Effector memory CD4-positive, alpha-beta T cell (primary cell): Measurements from ENCODE around the gene MED27.

Experiments
- DNase-seq, 3 donors: peaks; one replicate each; pipeline ENCODE4 v3.0.0-alpha.2; 2020
- H3K27ac ChIP-seq: 2 replicates; pipeline ENCODE4 v1.7.0; 2013; ENCODE audit warnings: mild to moderate bottlenecking, low read length, moderate library complexity; ENCODE audit not compliant: insufficient read depth, poor library complexity, severe bottlenecking
- H3K27me3 ChIP-seq: replicated peaks from 2 replicates; pipeline ENCODE4 v1.7.0; 2013; ENCODE audit warnings: mild to moderate bottlenecking, low read length; ENCODE audit not compliant: insufficient read depth, control insufficient read depth, poor library complexity, severe bottlenecking
- H3K36me3 ChIP-seq: 2 replicates; pipeline ENCODE4 v1.7.0; 2013; ENCODE audit warnings: mild to moderate bottlenecking, low read length, moderate library complexity; ENCODE audit not compliant: control insufficient read depth, insufficient read depth
- H3K4me1 ChIP-seq: 2 replicates; pipeline ENCODE4 v1.7.0; 2013; ENCODE audit warnings: low read length, mild to moderate bottlenecking; ENCODE audit not compliant: control insufficient read depth, insufficient read depth, poor library complexity, severe bottlenecking
- H3K4me3 ChIP-seq: 2 replicates; pipeline ENCODE4 v1.7.0; 2013; ENCODE audit warnings: low read length, low read depth, mild to moderate bottlenecking; ENCODE audit not compliant: insufficient read depth, poor library complexity, severe bottlenecking
- H3K9me3 ChIP-seq: 2 replicates; pipeline ENCODE4 v1.7.0; 2013; ENCODE audit warnings: mild to moderate bottlenecking, low read length, moderate library complexity; ENCODE audit not compliant: control insufficient read depth

Gene MED27

DNA sequence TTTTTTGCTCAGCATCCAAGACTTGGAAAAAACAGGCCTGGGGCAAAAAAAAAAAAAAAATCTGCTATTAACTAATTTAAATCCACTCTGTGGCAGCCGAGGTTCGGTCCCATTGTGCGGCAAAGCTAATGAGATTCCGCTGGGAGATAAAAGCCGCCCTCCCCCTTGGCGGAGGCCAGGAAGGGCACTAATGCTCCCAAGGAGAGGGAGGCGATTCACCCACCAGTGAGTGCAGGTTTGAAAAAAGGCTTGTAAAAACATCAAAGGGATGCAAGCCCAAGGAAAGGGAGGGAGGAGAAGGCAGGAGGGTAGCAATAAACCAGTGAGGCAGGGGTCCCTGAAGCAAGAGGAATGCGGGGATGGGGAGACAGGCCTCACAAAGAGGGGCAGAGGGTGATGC is 210.3 kb downstream of the MED27 start:
- no peak for DNase-seq

GRCh38 chr9:131868766-131869165 is 210.9 kb downstream of the MED27 start:
- Histone ChIP-seq H3K36me3 (peaks cover 10% of the 10 kb centered on the region), H3K9me3 (no peaks in the 10 kb centered on the region)
- no peak for DNase-seq

More for the DNA sequence above, 210.3 kb downstream of the MED27 start:
- H3K9me3 ChIP-seq, result no peaks in the 10 kb centered on the region
- peaks cover 8% of the 10 kb centered on the region for H3K36me3 ChIP-seq
- no peak overlapping the region for H3K27ac ChIP-seq
- H3K4me3 ChIP-seq, result no peak overlapping the region
- H3K4me1 ChIP-seq, result no peaks in the 10 kb centered on the region
- H3K27me3 ChIP-seq, result no peaks in the 10 kb centered on the region

GRCh38 chr9:131867611-131868192 is 212.0 kb downstream of the MED27 start:
- Histone ChIP-seq H3K27ac (no peak overlapping the region), H3K4me3 (no peak overlapping the region), H3K27me3 (no peaks in the 10 kb centered on the region), H3K9me3 (no peaks in the 10 kb centered on the region), H3K4me1 (no peaks in the 10 kb centered on the region), H3K36me3 (peaks cover 10% of the 10 kb centered on the region)
- no peak for DNase-seq

More at GRCh38 chr9:131868766-131869165, 210.9 kb downstream of the MED27 start:
- Histone ChIP-seq H3K27ac (no peak overlapping the region), H3K4me3 (no peak overlapping the region), H3K27me3 (no peaks in the 10 kb centered on the region), H3K4me1 (no peaks in the 10 kb centered on the region)

DNA sequence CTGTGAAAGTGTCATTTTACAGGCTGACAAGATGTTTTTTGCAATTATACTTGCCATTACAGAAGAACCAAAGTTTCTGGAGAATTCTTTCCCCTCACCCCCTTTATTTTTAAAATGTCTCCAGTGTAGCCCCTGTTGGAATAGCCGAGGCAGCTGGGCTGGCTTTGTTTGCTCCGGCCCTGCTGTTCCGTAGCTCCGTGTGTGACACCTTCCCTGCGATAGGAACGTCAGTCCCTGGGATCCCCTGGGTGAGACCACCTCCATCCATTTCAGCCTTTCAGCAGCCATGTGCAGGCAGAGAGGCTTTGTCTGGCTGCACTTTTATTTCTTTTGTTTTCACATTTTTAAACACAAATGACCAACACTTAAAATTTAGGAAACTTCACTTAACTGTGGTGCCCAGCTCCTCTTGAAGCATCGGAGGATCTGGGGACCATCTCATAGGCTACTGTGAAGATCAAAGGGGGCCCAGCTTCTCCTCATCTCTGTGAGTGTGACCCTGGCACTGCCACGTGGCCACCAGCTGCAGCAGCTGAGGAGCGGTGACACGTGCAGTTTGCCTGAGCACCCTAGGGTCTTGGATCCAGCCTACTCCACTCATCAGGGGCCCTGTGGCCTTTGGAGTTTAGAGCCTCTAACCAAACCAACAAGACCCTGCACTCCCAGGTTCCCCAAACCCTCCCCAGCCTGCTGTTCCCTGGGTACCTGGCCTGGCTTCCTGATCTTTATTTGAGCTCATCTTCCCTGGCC is 214.0 kb downstream of the MED27 start:
- no peak for DNase-seq
- Histone ChIP-seq H3K4me3 (no peak overlapping the region), H3K9me3 (no peaks in the 10 kb centered on the region), H3K27ac (no peak overlapping the region), H3K36me3 (peaks cover 10% of the 10 kb centered on the region), H3K27me3 (no peaks in the 10 kb centered on the region), H3K4me1 (no peaks in the 10 kb centered on the region)

GRCh38 chr9:131864531-131864930 is 215.1 kb downstream of the MED27 start:
- H3K36me3 ChIP-seq, result peaks cover 16% of the 10 kb centered on the region
- H3K27me3 ChIP-seq, result no peaks in the 10 kb centered on the region
- no peak overlapping the region for H3K4me3 ChIP-seq
- DNase-seq, result no peak
- no peak overlapping the region for H3K27ac ChIP-seq
- no peaks in the 10 kb centered on the region for H3K9me3 ChIP-seq
- no peaks in the 10 kb centered on the region for H3K4me1 ChIP-seq

GRCh38 chr9:131863306-131863896 is 216.3 kb downstream of the MED27 start:
- Histone ChIP-seq H3K36me3 (peaks cover 16% of the 10 kb centered on the region), H3K27me3 (no peaks in the 10 kb centered on the region), H3K9me3 (no peaks in the 10 kb centered on the region), H3K27ac (no peak overlapping the region), H3K4me1 (no peaks in the 10 kb centered on the region), H3K4me3 (no peak overlapping the region)
- no peak for DNase-seq

DNA sequence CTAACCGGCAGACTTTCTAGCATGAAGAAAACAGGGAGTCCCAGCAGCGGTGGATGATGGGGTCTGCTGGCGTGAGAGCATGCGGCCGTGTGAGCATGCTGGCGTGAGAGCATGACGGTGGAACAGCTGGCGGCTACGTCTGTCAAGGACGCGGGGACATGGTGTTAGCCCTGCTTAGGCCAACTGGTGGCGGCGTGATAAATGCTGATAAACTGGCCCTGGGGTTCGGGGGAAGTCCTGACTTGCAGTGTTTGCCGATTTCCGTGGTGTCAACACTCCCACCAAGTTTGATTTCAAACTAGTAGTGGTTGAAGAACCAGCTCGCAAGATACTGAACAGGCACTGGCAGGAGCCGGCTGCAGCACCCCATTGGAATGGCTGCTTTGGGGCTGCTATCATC is 217.4 kb downstream of the MED27 start:
- no peak for DNase-seq
- no peaks in the 10 kb centered on the region for H3K4me1 ChIP-seq
- H3K9me3 ChIP-seq, result no peaks in the 10 kb centered on the region
- no peak overlapping the region for H3K27ac ChIP-seq
- H3K27me3 ChIP-seq, result no peaks in the 10 kb centered on the region
- H3K4me3 ChIP-seq, result no peak overlapping the region
- peaks cover 16% of the 10 kb centered on the region for H3K36me3 ChIP-seq

DNA sequence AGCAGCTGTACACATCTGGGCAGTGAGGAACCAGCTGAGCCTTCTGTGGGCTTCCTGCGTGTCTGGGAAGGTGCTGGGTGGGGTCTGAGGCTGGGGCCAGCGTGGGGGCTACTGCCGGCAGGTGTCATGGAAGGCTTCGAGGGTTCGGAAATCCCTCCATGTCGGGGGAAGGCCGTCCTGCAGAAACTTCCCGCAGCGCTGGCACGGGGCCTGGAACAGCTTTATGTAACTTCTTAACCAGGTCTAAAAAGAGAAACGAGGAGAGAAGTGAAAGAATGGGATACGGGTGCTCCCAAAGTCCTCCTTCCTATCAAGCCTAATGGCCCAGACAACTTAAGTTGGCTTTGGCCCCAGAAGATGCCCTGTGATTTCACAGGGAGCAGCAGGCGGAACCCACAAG is 219.2 kb downstream of the MED27 start:
- Histone ChIP-seq H3K4me1 (no peaks in the 10 kb centered on the region), H3K27me3 (no peaks in the 10 kb centered on the region), H3K9me3 (no peaks in the 10 kb centered on the region), H3K4me3 (no peak overlapping the region), H3K36me3 (peaks cover 16% of the 10 kb centered on the region), H3K27ac (no peak overlapping the region)
- no peak for DNase-seq

DNA sequence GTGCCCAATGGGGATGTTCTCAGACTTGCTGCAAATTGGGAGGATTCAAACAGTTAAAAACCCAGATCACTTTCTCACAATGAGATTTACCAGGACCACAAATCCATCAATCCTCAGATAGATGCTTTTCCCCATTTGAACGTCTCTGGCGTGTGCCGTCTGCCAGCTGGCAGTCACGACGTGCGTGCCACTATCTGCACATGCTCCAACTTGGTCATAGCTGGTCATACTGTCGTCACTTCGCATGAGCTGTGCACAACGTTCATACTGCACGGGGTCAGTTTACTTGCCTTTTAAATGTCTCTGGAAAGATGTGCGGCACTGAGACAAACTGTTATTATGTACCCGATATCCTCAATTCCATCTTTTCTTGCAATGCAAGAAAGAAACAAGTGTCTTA is 221.5 kb downstream of the MED27 start:
- H3K4me3 ChIP-seq, result no peak overlapping the region
- H3K27me3 ChIP-seq, result no peaks in the 10 kb centered on the region
- peaks cover 12% of the 10 kb centered on the region for H3K36me3 ChIP-seq
- H3K9me3 ChIP-seq, result no peaks in the 10 kb centered on the region
- H3K27ac ChIP-seq, result no peak overlapping the region
- no peaks in the 10 kb centered on the region for H3K4me1 ChIP-seq
- DNase-seq, result no peak

DNA sequence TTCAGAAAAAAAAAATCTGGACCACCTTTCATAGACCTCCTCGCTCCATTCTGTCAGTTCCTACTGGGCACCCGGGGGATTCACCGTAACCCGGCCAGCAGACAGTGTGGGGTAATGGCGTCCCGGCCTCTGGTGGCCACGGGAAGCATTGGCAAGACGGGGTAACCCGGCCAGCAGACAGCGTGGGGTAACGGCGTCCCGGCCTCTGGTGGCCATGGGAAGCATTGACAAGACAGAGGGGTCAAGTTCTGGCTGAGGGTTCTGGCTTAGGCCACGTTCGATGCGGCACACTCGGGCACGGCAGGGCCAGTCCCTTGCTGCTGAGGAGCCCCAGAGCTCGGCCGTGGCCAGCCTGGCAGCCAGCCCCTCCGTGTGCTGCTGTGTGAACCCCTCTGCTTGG is 223.6 kb downstream of the MED27 start:
- Histone ChIP-seq H3K36me3 (peaks cover 12% of the 10 kb centered on the region), H3K27ac (no peak overlapping the region), H3K4me1 (no peaks in the 10 kb centered on the region), H3K9me3 (no peaks in the 10 kb centered on the region), H3K27me3 (no peaks in the 10 kb centered on the region), H3K4me3 (no peak overlapping the region)
- DNase-seq, result no peak
